HG03354 (cell line): ENCODE results near the gene ARHGAP22.

ENCODE experiments used
- ATAC-seq: cut with Tn5 transposase; IDR thresholded peaks from one replicate; pipeline ENCODE4 v1.9.1; 2021; ENCODE audit warnings: mild to moderate bottlenecking; ENCODE audit not compliant: unreplicated experiment, poor library complexity, severe bottlenecking

Gene ARHGAP22

DNA sequence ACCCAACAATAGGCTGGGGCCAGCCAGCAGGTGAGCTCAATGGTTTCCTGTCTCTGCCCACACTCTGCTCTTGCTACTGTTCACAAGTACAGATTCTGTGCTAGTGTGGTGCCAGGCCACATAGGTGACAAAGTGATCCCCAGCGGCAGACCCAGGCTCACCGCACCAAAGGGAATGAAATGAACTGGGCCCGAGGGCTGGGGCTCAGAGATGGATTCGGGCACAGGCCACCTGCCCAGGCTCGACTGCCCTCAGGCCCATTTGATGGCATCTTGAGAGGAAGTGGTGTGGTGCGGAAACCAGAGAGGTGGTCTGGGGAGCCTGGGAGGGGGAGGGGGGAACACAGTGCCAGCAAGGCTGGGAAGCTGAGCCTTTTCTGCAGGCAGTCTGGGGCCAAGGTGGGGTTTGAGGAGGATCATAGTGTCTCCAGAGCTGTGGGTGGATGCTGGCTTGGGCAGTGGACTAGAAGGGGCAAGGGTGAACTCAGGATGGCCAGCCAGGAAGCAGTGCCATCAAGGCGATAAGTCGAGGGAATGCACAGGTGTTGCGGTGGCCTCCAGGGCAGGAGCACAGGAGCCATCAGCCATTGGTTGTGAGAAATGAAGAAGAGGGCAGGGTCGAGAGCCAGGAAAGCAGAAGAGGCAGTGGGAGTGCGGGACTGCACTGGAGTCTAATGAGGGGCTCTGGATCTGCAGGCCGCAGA lies 85.2 kb downstream of the ARHGAP22 start:
- ATAC-seq, result no peak

DNA sequence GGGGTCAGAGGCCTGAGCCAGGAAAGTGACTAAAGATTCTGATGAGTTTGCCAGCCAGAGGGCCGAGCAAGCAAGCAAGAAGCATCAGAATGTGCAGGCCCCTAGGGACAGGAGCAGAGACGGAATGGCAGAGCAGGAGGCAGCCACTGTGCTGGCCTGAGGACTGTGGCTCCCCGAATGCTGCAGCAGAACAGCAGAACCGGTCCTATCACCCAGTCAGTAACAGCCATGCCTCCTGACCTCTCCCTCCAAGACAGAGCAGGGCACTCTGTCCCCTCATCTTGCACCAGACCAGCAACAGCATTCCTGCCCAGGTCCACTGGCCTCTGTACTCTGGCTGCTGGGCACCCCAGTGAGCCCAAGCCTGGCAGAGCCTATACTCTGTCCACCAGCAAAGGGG lies 85.9 kb downstream of the ARHGAP22 start:
- no peak for ATAC-seq

DNA sequence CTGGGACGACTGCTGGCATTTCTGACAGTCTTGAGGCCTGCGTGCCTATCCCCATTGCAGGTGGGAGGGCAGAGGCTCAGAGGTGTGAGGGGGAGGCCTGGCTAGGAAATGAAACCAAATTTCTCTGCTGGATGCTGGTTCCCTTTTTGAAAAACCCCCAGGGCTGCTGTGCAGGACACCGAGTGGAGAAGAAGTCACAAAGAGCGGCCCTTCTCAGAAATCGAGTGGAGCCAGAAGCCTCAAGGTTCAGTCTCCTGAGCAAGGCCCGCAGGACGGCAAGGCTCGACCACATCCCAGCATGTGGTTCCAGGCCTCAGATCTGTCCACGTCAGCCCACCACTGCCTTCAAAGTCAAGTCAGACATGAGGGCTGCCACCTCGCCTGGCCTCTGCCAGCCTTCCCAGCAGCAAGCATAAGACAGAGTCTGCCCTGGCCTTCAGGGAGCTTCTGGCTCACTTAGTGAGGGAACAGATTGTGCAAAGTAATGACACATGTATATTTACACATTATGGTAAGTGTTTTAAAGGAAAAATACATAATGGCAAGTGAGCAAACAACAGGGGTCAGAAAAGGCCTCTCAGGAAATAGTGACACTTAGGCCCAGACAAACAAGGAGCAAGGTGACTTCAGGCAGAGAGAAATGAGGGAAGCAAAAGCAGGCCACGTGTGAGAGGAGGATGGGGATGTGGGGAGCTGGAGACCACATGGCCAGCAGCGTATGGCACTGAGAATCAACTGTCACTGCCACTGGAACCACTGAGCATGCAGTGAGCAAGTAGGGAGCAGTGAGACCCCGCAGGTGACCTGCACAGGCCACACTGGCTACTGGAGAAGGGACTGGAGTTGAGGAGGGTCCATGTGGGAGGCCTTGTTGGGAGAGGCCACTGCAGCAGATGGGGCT lies 86.7 kb downstream of the ARHGAP22 start:
- no peak for ATAC-seq

DNA sequence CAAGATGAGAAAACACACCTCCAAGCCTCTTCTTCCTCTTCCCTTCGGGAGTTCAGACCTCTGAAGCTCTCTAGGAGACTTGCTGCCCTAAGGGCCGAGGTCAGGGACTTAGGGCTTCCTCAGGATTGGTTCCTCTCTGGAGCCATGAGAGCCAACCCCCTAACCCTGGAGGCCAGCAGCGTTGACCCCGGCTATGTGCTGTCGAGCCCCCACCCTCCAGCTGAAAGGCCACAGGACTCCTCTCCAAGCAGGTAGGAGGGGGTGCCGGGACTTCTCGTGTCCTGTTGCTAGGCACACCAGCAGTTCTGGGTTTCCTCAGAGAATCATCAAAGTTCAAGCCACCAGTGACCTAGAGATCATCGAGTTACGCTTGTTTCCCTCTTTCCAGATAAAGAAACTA lies 87.4 kb downstream of the ARHGAP22 start:
- no peak for ATAC-seq

DNA sequence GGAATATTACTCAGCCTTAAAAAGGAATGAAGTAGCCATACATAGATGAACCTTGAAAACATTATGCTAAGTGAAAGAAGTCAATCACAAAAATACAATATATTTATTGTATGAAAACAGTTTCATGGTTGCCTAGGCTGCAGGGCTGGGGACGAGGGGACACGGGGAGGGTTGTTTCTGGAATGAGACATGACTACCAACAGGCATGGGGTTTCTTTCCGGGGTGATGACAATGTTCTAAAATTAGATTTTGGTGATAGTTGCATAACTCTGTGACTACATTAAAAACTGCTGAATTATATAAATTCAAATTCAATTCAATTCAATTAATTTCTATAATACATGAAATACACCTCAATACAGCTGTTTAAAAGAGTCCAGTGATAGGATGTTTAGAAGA lies 88.0 kb downstream of the ARHGAP22 start:
- no peak for ATAC-seq

DNA sequence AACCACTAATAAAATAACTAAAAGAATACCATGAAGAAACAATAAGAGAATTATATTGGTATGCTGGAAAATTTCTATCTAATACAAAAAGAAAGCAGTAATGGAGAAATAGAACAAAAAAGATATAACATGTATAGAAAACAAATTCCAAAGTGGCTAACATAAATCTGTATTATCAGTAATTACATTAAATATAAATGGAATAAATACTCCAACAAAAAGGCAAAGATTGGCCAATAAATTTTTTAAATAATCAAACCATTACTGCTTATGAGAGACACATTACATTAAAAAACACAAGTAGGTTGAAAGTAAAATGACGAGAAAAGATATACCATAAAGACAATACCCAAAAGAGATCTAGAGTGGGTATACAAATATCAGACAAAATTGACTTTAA lies 90.0 kb downstream of the ARHGAP22 start:
- no peak for ATAC-seq

DNA sequence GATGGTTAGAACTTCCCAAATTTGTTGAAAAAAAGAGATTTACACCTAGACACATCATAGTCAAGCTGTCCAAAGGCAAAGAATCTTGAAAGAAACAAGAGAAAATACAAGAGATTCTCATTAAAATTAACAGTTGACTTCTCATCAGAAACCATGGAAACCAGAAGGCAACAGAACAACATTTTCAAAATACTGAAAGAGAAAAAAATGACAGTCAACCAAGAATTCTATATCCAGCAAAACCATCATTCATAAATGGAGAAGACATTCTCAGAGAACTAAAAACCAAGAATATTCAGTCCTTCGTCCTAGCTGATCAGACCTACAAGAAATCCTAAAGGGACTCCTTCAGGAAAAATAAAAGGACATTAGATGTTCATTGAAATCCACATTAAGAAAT lies 90.6 kb downstream of the ARHGAP22 start:
- no peak for ATAC-seq

DNA sequence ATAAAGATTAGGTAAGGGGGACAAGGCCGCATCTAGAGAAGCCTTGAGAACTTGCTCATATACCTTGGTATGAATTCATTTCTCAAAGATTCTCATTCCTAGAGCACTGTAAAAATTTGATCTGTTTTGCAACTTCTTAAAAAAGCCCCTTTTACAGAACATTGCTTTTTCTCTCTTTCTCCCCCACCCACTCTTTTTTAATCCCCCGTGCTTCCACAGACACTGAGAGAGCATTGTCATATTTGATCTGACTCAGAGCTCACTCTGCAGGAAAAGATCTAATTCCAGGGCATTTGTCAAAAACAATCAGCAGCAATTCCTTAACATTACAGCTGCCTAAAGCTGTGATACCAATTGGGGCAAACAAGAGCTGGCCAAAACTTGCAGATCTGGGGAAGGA lies 92.0 kb downstream of the ARHGAP22 start:
- ATAC-seq, result no peak

DNA sequence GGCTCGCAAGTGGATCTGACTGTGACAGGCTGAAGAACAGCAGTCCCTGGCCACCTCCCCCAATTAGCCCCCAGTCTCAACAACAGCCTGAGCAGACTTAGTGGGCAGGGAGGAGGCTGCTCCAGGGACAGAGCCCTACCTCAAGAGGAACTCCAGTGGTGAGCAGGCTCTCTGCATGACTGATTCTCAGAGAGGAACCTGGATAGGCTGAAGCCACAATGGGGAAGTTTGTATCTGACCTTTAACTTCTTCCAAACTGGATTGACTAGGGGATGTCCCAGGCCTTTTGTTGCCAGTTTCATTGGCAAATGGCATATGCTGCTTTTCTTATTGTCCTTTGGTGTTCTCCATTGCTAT lies 93.0 kb downstream of the ARHGAP22 start:
- no peak for ATAC-seq

DNA sequence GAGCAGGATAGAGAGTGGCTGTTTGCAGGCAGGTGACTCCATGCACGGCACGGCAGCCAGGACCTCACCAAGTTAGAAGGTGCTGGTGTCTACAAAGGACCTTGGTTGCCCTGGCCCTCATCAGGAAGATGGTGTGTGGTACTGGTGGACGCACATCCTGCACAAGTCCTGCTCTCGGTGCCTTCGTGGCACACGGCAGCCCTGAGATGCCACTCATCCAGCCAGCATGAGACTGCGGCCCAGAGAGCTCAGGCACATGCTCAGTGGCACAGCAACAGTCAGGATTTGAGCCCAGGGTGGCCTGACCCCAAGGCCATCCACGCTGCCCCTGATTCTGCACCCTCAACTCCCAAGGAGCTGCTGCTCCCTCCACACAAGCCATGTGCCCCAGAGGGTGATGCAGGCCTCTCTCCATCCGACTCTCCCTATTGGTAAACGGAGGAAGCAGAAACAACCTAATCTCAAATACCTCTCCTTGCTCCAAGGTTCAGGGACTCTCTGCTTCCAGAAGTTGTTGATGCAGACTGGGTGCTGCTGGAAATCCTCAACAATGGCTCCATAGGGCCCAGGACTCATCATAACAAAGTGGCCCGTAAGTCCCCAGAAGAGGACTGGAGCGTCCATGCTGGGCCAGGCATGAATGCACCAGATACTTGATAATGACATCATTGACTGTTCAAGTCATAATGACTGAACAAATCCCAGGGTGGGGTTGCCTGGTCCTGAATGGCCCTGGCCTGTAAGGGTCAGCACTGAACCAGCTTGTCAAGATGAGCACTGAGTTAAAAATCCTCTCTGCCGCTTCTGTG lies 93.6 kb downstream of the ARHGAP22 start:
- ATAC-seq, result no peak

DNA sequence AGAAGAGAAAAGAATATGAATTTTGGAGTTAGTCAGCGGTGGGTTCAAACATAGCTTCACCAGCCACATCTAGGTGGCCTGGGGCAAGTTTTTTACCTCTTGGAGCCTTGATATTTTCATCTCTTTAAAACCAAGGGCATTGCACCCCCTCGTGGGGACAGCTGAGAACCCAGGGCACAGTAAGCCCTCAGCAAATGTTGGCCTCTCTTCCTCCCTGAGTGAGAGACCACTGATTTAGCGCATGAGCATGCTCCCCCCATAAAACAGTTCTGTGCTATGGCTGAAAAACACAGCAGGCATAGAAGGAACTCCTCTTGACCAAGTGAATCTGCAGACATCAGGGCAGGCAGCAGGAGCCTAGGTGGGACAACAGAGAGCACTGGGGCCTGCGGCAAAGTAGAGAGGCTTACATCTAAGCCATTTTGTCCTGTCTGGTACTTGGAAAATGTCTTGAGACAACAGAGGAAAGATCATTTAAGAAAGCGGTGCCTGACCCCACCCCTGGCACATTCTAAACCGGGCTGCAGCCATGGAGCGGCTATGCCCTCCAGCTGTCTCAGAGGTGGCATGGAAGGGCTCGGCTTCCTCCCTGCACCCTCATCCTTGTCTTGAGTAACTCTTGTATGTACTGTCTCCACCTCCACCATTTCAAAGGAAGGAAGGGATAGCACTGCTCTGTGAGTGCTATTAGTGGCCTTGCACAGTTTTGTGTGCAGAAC lies 94.7 kb downstream of the ARHGAP22 start:
- ATAC-seq, result no peak

DNA sequence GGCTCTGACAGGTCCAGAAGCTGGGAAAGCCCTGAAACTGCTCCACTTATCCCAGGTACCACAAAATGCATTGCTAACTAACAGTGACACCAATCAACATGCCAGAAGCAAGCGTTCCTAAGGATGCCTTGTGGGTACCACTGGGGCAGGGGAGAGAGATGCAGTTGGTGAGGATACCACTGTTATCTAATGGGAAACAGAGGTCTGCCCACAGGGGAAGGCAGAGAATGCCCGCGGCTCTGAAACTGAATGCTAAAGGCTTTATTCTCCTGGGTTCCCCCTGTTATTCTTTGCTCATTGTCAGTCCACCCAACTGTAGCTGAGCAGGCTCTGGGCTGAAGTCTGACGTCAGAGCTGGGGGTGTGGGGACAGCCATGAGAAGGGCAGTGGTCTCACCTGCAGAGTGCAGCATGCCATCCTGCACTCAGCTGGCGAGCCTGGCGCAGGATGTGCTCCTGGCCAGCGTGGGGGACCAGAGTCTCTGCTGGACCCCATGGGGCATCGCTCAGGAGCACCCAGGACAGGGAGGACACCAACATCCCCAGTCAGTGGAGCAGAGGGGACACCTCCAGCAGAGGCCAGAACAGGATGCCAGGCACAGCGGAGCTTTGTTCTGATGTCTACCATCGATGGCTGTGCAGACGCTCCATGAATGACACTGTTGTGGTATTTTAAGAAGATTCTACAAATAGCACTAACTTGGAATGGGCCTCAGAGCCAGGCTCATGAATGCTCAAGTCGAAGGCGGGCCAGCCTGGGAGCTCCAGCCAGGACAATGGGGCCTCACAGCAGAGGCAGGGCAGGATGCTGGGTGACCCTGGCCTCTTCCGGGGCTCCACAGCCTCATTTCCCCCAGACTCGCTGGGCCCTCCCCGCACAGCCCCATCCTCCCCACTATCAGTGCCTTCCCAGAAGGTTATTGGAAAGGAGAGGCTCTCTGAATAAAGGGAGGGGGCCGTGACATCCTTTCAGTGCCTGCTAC lies 95.8 kb downstream of the ARHGAP22 start:
- ATAC-seq, result no peak

DNA sequence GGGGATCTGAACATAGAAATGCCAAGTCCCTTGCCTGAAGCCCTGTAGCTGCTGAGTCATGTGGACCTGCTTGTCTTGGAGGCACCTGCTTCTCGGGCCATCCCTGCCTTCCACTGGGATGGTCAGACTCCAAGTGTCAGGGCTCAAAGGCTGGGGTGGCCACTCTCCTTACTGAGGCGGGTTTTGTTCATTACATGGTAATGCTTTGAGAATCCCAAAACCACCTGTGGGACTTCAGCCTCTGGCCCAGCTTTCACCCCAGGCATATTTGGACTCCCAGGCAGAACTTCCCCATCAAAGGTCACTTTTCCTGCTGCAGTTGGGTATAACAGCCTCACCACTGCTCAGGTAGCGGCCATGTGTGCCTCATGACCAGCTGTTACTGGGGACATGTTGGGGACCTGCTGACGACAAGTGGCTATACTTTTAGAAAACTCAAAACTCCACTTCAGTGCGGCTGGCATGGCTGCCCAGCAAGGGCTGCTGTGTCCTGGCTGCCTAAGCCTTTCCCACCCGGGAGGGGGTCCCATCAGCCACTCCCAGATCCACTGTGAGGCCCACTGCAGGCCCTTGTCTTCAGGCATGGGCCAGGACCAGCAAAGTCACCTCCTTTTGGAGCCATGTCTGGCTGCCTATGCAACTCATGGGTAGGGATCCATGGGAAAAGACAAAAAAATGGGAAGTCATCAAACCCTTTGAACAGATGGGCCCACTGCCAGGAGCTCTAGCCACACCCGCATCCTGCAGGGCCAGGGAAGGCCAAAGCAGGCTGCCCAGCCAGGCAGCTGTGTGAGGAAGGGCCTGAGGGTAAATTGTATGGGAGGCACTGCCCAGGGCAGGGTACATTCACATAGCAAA lies 96.7 kb downstream of the ARHGAP22 start:
- no peak for ATAC-seq

DNA sequence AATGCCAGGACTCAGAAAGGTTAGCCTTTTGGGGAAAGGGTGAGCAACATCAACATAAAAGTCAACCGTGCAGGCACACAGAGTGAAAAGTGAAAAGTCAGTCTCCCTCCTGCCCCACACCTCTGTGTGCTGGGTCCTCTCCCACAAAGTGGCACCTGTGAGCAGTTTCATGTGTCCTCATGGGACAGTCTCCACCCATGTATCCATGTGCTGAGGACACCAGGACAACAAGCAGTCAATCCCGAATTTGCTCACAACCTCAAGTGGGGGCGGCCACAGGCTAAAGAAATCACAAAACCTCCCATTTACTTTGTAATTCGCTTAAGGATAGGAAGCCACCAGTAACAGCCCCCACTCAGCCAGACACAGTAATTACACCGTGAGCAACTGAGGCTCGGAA lies 97.4 kb downstream of the ARHGAP22 start:
- no peak for ATAC-seq

DNA sequence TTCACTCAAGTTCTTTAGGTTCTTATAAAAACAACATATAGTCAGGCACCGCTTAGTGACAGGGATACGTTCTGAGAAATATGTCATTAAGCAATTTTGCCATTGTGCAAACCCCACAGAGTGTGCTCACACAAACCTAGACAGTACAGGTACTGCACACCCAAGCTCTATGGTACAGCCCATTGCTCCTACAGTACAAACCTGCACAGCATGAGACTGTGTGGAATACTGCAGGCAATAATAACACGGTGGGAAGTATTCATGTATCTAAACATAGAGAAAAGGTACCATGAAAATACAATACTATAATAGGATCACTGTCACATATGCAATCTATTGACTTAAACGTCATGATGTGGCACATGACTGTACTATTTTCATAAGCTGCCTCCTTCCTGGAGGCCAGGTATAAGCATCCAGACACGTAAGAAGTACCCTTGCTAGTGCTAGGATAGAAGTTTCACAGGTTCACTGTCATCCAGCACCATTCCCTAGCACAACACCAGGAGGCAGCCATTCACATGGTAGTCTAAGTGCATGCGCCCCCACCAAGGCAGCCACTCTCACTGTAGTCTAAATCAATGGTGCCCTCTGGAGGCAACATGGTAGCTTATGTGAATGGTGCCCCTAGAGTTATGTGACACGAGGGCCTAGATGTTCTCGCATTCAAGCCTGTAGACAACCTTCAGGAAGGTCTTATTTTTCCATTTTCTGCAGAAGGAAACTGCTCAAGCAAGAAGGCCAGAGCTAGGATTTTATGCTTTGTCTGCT lies 98.5 kb downstream of the ARHGAP22 start:
- ATAC-seq, result no peak

DNA sequence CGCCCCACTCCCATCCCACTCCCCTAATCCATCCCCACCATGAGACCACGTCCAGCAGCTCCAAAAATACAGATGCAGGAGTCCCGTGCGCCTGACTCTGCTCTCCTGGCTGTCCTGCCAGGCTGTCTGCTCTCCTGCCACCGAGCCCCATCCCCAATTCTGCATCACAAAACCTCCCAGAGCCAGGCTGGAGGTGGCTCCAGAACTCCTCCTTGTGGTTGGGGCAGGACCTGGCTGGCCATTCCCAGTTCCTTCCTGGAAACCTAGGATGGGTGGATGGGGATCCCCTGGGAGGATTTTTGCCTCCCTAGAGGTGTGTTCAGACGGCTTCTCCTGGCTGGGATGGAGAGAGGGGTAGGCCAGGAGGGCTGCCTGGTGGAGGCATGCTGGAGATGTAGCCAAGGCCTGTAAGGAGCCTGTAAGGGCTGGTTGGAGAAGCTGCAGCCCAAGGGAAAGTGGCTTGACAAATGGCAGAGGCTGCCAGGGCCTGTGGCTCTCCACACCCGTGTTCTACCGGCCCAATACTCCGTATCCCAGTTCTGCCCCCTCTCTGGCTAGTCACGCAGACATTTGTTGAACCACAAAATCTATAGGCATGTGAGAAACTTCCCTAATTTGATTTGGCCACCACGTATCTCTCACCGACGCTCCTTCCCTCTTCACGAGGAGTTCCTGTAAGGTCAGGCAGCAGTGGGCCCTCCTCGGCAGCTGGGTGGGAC lies 99.3 kb downstream of the ARHGAP22 start:
- ATAC-seq, result no peak
